Activated CD4-positive, alpha-beta T cell treated with anti-CD3 and anti-CD28 coated beads for 36 hours (primary cell): Measurements from ENCODE around the gene OVAAL. TPM values are rescaled to one million over a fixed set of nuclear protein-coding genes. Genes with fewer than 3 reads are reported as not detected.

Experiments used
- ATAC-seq: fragments of 200-7000 bp; cut with Tn5 transposase; one replicate; pipeline ENCODE4 v1.10.0; 2021; ENCODE audit warnings: mild to moderate bottlenecking, moderate library complexity
- CTCF ChIA-PET: fragments of 350-600 bp; sonication (Branson Sonifier 250); formaldehyde crosslinking; loops from one replicate; lab custom pipeline; 2021; ENCODE audit warnings: antibody characterized with exemption; lab: Charles Lee
- POLR2A ChIA-PET: fragments of 350-600 bp; sonication (Branson Sonifier 250); formaldehyde crosslinking; loops from one replicate; lab custom pipeline; 2021; ENCODE audit warnings: antibody characterized with exemption, inconsistent platforms; lab: Charles Lee
- DNase-seq: peaks from one replicate; pipeline ENCODE4 v3.0.0-alpha.2; 2020
- H3K27ac Mint-ChIP-seq: one replicate; pipeline ENCODE4 v1.8.0; 2021; ENCODE audit warnings: mixed read lengths
- H3K27me3 Mint-ChIP-seq: one replicate; pipeline ENCODE4 v1.8.0; 2021; ENCODE audit warnings: mixed read lengths
- H3K36me3 Mint-ChIP-seq: one replicate; pipeline ENCODE4 v1.8.0; 2021; ENCODE audit warnings: low read depth, mixed read lengths
- H3K4me1 Mint-ChIP-seq: one replicate; pipeline ENCODE4 v1.8.0; 2021; ENCODE audit warnings: mixed read lengths
- H3K4me3 Mint-ChIP-seq: one replicate; pipeline ENCODE4 v1.8.0; 2021; ENCODE audit warnings: mild to moderate bottlenecking, moderate library complexity, mixed read lengths
- H3K9me3 Mint-ChIP-seq: one replicate; pipeline ENCODE4 v1.8.0; 2021; ENCODE audit warnings: low read depth, mixed read lengths
- intact Hi-C, 2 experiments: fragments of 100-400 bp; cut with DNase I in 1 of 2; cut with micrococcal nuclease in 1 of 2; formaldehyde crosslinking; loops; one replicate each; pipeline versions ENCODE4 v1.14.2 to v1.15.1; 2022 to 2024; cut with DNase I, micrococcal nuclease
- total RNA-seq, 2 experiments: library from RNA; stranded (reverse); gene quantifications; one replicate each; pipeline ENCODE4 v1.2.3, GENCODE V29; 2021

OVAAL gene
- total RNA-seq, 2 experiments from 2014 or later, result not detected

DNA sequence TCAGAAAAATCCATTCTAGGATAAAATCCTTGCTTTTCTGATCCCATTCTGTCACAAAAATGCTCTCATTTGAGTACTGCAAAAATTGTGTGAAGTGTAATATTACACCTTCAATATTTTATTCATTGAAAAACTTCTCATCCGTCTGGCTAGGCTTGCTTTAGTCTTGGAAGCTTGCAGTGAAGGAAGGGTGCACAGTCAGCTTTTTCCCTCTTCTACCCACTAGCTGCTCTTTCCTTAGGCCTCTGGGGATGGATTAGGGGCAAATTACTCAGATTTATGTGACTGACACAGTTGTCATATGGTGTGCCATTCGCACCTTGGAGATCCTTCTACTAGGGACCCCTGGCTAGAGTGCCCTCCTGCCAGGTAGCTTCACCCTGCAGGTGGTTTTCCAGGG is 32.1 kb downstream of the OVAAL start:
- intact Hi-C loops, result no loop called here
- ChIA-PET POLR2A (no interaction called here), CTCF (no interaction called here)
- DNase-seq (no peak), ATAC-seq (no peak)
- Mint-ChIP-seq H3K4me3 (no peak overlapping the region), H3K36me3 (peaks cover 2% of the 10 kb centered on the region), H3K27ac (no peak overlapping the region), H3K9me3 (no peaks in the 10 kb centered on the region), H3K27me3 (peaks cover 8% of the 10 kb centered on the region), H3K4me1 (peaks cover 6% of the 10 kb centered on the region)

DNA sequence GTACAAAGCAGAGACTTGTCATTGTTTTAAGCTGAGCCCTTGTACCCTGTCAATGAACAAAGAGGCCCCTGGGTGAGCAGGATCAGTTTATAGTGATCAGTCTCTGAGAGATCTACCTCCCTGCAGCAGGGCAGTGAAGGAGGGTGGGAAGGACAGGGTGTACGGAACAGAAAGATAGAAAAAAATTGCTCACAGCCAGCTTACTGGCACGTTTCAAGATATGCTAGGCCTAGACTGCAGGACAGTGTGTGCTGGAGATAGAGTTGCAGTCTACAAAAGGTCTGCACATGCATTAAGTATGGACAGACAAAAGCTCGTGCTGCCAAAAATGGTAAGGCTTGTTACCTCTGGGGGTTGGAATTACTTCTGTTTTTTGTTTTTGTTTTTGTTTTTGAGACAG is 34.6 kb downstream of the OVAAL start:
- H3K36me3 Mint-ChIP-seq, result no peaks in the 10 kb centered on the region
- POLR2A ChIA-PET, result interaction anchor here (0.6 kb wide), 1 partner anchor 719 kb away, joined by 3 read pairs; no protein-coding TSS in a partner anchor
- H3K4me1 Mint-ChIP-seq, result no peaks in the 10 kb centered on the region
- no peak overlapping the region for H3K4me3 Mint-ChIP-seq
- intact Hi-C loops, result loop anchor here in 1 of 2 experiments (1.0 kb wide), 1 partner anchor 12 kb away; no protein-coding TSS in a partner anchor
- H3K27ac Mint-ChIP-seq, result no peak overlapping the region
- ATAC-seq (no peak), DNase-seq (no peak)
- no peaks in the 10 kb centered on the region for H3K9me3 Mint-ChIP-seq
- peaks cover 8% of the 10 kb centered on the region for H3K27me3 Mint-ChIP-seq
- CTCF ChIA-PET, result interaction anchor here (1.0 kb wide), 1 partner anchor 13 kb away, joined by 3 read pairs; no protein-coding TSS in a partner anchor

DNA sequence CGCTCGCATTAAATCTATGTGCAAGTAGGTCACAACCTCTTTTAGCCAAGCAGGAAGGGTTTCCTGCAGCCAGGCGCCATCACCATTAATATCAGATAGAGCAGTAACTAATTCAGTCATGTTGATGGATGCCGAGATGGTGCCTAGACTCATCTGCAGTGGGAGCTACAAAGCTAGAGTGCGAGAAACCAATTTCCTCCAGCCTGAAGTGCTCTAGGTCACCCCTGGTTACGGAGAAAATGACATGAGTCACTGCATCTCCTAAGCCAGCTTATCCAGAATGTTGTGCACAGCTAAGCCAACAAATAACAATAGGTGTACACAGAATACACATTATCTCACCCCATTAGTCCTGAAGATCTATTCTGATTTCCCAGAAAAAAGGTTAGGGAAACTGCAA is 36.0 kb downstream of the OVAAL start:
- POLR2A ChIA-PET, result no interaction called here
- CTCF ChIA-PET, result interaction anchor here (0.6 to 1.4 kb wide), 2 partner anchors 8 to 16 kb away, joined by 3 read pairs; no protein-coding TSS in a partner anchor

DNA sequence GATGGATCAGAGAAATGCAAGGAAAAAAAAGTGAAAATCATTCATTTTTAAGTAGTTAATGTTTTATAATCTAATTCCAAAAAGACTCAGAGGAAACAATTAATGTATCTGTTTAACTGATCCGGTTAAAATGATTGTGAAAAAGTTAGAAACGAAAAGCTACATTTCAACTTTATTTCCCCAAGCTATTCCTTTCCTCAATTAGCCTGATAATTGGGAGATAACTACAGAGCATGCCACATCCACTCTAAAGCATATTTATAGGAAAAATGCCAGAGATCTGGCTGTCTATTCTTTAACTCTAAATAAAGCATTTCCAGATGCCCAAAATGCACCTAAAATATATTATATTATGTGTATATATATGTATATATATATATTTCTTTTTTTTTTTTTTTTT is 37.2 kb downstream of the OVAAL start:
- Mint-ChIP-seq H3K36me3 (no peaks in the 10 kb centered on the region), H3K4me1 (no peaks in the 10 kb centered on the region), H3K27me3 (peaks cover 4% of the 10 kb centered on the region), H3K4me3 (no peak overlapping the region), H3K9me3 (no peaks in the 10 kb centered on the region), H3K27ac (no peak overlapping the region)
- POLR2A ChIA-PET, result no interaction called here
- intact Hi-C loops, result no loop called here
- DNase-seq, result no peak
- CTCF ChIA-PET, result no interaction called here
- ATAC-seq, result no peak

More for the DNA sequence above, 36.0 kb downstream of the OVAAL start:
- Mint-ChIP-seq H3K9me3 (no peaks in the 10 kb centered on the region), H3K27me3 (peaks cover 6% of the 10 kb centered on the region), H3K27ac (no peak overlapping the region), H3K36me3 (no peaks in the 10 kb centered on the region), H3K4me3 (no peak overlapping the region), H3K4me1 (no peaks in the 10 kb centered on the region)
- DNase-seq (no peak), ATAC-seq (no peak)
- intact Hi-C loops, result no loop called here

DNA sequence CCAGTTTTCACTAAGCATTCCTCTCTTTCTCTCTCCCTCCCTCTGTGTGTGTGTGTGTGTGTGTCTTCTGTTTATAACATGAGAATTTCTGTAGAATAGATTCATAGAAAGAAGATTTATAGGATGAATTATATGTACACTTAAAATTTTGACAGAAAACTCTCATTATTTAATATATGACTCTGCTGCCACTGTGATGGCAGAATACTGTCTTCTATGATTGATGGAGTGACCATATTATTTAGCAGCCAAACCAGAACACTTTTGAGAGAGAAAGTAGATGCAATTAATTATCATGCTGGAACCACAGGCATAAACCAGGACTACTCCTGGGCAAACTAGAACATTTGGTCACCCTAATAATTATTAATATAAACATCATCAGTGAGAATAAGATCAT is 38.8 kb downstream of the OVAAL start:
- ATAC-seq (no peak), DNase-seq (no peak)
- ChIA-PET POLR2A (no interaction called here), CTCF (no interaction called here)
- H3K9me3 Mint-ChIP-seq, result no peaks in the 10 kb centered on the region
- H3K27me3 Mint-ChIP-seq, result peaks cover 4% of the 10 kb centered on the region
- H3K4me1 Mint-ChIP-seq, result no peaks in the 10 kb centered on the region
- intact Hi-C loops, result no loop called here
- no peak overlapping the region for H3K27ac Mint-ChIP-seq
- no peaks in the 10 kb centered on the region for H3K36me3 Mint-ChIP-seq
- no peak overlapping the region for H3K4me3 Mint-ChIP-seq

DNA sequence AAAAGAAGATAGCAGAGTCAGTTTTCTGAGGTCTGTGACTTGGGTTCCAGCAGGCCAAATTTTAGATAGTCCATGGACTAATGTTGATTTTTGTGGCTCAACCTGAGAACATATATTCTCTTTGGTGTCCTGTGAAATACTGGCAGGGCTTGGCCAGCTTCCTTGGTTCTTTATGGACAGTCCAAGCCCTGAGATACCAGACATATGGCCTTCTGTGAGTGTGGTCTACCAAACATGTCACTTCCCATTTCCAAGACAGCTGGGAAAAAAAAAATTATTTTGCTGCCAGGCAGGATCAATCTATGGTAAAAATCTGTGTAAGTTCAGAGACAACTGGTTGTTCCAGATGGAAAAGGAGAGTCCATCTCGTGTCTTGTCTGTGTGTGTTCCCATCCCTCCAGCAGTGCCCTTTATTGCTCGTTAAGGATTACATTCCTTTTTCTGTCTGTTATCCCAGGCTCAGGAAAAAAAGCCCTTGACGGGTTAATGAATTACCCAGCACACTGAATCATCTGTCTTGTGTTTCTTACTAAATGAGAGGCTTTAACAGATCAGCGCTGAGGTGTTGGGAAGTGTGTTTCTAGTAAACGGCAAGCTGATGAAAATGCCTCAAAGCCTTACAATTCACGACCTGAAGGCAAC is 39.7 kb downstream of the OVAAL start:
- no peaks in the 10 kb centered on the region for H3K36me3 Mint-ChIP-seq
- no peak overlapping the region for H3K27ac Mint-ChIP-seq
- no peaks in the 10 kb centered on the region for H3K4me1 Mint-ChIP-seq
- no peak for DNase-seq
- peaks cover 4% of the 10 kb centered on the region for H3K27me3 Mint-ChIP-seq
- no peak for ATAC-seq
- intact Hi-C loops, result no loop called here
- CTCF ChIA-PET, result interaction anchor here (0.7 kb wide), 1 partner anchor 1570 kb away, joined by 3 read pairs; no protein-coding TSS in a partner anchor
- POLR2A ChIA-PET, result no interaction called here
- no peaks in the 10 kb centered on the region for H3K9me3 Mint-ChIP-seq
- no peak overlapping the region for H3K4me3 Mint-ChIP-seq

DNA sequence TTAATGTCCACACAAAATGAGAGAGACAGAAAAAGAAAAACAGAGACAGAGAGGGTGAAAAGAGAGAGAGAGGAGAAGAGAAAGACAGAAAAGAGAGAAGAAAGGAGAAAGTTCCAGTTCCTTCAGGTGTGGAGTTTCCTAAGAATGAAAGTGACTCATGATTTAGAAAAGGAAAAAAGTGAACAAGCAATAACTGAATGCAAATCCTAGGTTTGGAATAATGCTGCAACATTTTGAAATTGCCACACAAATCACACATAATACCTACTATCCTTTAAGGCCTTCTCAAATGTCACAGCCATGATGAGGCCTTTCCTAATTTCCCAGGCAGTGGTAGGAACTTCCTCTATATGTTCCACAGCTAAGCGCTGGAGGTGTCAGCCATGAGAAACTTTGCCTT is 41.6 kb downstream of the OVAAL start:
- ATAC-seq (no peak), DNase-seq (no peak)
- ChIA-PET POLR2A (no interaction called here), CTCF (no interaction called here)
- H3K4me1 Mint-ChIP-seq, result no peaks in the 10 kb centered on the region
- no peaks in the 10 kb centered on the region for H3K36me3 Mint-ChIP-seq
- H3K4me3 Mint-ChIP-seq, result no peak overlapping the region
- no peak overlapping the region for H3K27ac Mint-ChIP-seq
- peaks cover 3% of the 10 kb centered on the region for H3K27me3 Mint-ChIP-seq
- no peaks in the 10 kb centered on the region for H3K9me3 Mint-ChIP-seq
- intact Hi-C loops, result no loop called here

DNA sequence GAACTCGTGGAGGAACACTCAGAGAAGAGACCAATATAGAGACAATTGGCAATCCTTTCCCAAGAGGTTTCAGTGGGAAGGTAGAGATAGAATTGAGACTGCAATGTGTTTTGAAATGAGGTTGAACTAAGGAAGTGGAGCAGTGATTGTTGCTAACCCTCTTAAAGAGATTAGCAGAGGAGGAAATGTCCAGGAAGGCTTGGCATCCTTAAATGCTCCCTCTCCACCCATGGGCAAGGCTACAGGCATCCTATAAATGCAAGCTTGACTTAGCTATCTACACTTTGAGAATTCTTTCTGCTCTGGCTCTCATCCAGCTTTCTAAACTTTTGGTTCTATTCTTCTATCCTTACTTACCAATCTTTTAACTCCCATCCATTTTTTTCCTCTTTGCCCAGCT is 42.7 kb downstream of the OVAAL start:
- H3K4me3 Mint-ChIP-seq, result no peak overlapping the region
- no peaks in the 10 kb centered on the region for H3K36me3 Mint-ChIP-seq
- H3K4me1 Mint-ChIP-seq, result no peaks in the 10 kb centered on the region
- DNase-seq, result no peak
- H3K27ac Mint-ChIP-seq, result no peak overlapping the region
- ChIA-PET CTCF (no interaction called here), POLR2A (no interaction called here)
- intact Hi-C loops, result no loop called here
- no peaks in the 10 kb centered on the region for H3K9me3 Mint-ChIP-seq
- H3K27me3 Mint-ChIP-seq, result peaks cover 2% of the 10 kb centered on the region
- ATAC-seq, result no peak

DNA sequence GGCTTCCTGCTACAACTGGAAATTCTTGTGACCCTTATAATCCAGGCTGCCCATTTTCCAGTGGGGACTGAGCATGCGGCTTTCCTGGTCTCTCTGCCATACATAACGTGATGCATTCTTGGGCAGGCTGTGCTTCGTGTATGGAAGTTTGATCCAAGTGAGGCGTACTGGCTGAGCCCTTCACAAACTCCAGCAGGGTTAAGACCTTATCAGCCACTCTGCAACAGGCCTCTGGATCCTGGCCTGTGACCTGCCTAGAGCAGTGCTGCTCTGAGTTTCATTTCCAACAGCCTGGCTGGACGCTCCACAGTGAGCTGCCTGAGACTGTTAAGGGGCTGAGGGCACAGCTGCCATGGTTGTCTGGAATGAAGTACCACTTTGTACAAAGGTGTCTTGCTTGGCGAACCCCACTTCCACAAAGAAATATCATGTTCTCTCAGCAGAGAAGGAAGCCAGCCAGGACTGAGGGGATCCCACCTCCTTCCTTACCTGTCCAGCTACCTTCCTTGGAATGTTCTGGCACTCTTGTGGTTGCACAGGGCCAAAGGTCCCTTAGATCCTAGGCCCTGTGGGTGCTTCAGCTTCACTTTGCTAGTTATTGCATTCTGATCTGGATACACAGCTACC is 44.6 kb downstream of the OVAAL start:
- no peaks in the 10 kb centered on the region for H3K36me3 Mint-ChIP-seq
- H3K4me1 Mint-ChIP-seq, result no peaks in the 10 kb centered on the region
- POLR2A ChIA-PET, result no interaction called here
- no peaks in the 10 kb centered on the region for H3K9me3 Mint-ChIP-seq
- H3K27ac Mint-ChIP-seq, result no peak overlapping the region
- CTCF ChIA-PET, result no interaction called here
- H3K4me3 Mint-ChIP-seq, result no peak overlapping the region
- ATAC-seq, result no peak
- intact Hi-C loops, result no loop called here
- H3K27me3 Mint-ChIP-seq, result peaks cover 2% of the 10 kb centered on the region
- no peak for DNase-seq

DNA sequence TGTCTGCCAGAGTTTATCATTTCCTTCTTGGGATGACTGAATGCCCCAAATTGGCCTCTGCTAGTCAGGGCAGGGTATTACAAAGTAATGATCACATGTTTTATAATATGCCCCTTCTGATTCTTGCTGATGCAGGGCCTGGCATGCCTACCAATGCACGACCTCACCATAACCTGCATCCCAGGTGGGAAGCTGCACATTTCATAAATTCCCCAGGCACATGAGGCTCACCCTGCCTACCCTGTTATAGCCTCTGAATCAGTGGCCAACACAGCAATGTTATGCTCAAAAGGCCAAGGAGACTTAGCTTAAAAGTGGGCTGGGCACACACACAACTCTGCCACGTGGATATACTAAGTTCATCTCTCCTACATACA is 45.1 kb downstream of the OVAAL start:
- H3K9me3 Mint-ChIP-seq, result no peaks in the 10 kb centered on the region
- ChIA-PET POLR2A (no interaction called here), CTCF (no interaction called here)
- DNase-seq (no peak), ATAC-seq (no peak)
- no peak overlapping the region for H3K4me3 Mint-ChIP-seq
- no peaks in the 10 kb centered on the region for H3K36me3 Mint-ChIP-seq
- no peaks in the 10 kb centered on the region for H3K4me1 Mint-ChIP-seq
- no peak overlapping the region for H3K27ac Mint-ChIP-seq
- peaks cover 2% of the 10 kb centered on the region for H3K27me3 Mint-ChIP-seq
- intact Hi-C loops, result no loop called here

DNA sequence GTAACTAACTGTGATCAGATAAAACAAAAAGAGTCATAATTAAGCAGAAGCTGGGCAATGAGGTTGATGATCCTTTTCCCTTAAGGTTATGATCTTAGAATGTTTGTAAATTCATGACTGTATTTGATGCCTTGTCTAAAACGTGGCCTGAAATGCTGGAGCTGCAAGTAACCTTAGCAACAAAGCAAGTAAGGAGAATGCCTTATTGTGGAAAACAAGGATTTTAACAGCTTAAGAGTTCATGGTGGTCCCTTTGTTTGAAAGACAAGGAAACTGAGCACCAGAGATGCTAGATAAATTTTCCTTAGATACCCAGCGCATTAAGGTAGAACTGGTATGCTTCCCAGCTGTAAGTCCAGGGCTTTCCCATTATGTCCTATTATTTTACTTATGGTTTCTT is 47.4 kb downstream of the OVAAL start:
- Mint-ChIP-seq H3K4me1 (peaks cover 2% of the 10 kb centered on the region), H3K27ac (no peak overlapping the region), H3K4me3 (no peak overlapping the region), H3K36me3 (no peaks in the 10 kb centered on the region), H3K9me3 (no peaks in the 10 kb centered on the region), H3K27me3 (peaks cover 2% of the 10 kb centered on the region)
- ChIA-PET CTCF (interaction anchor here (0.8 to 1.2 kb wide), 2 partner anchors 13 to 106 kb away, joined by 3 read pairs; no protein-coding TSS in a partner anchor), POLR2A (no interaction called here)
- DNase-seq (no peak), ATAC-seq (no peak)
- intact Hi-C loops, result no loop called here
